NB4 (cell line): Measurements from ENCODE around the gene MAMLD1.

Experiments
- DNase-seq: peaks from one replicate; pipeline ENCODE4 v3.0.0; 2010; ENCODE audit warnings: low read depth
- H3K4me3 ChIP-seq: one replicate; pipeline ENCODE4 v1.5.1; 2011; ENCODE audit warnings: mild to moderate bottlenecking, low read depth, low read length, moderate library complexity
- MAX ChIP-seq: IDR thresholded peaks from 2 replicates; pipeline ENCODE4 v1.6.1; 2011; ENCODE audit warnings: low read depth, low read length
- MYC ChIP-seq: IDR thresholded peaks from 2 replicates; pipeline ENCODE4 v1.6.1; 2011; ENCODE audit warnings: low read depth, low read length
- POLR2A ChIP-seq: IDR thresholded peaks from 2 replicates; pipeline ENCODE4 v1.6.1; 2011; ENCODE audit warnings: mild to moderate bottlenecking; ENCODE audit not compliant: insufficient read length; ENCODE audit errors: extremely low read depth
- TF ChIP-seq, protein P1 (sequence below): IDR thresholded peaks from one replicate; pipeline ENCODE4 v1.5.1; 2012; ENCODE audit warnings: low read depth, low read length

The MAMLD1 gene

DNA sequence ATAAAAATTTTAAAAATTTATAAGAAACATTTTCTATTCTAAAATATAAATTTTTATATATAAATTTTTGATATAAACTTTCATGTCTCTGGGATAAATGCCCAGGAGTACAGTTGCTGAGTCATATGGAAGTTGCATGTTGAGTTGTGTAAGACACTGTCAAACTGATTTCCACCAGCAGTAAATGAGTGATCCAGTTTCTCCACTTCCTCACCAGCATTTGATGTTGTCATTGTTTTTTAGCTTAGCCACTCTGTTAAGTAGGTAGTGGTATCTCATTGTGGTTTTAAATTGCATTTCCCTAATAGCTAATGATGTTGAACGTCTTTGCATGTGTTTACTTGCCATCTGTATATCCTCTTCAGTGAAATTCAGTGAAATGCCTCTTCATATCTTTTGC is 66.5 kb downstream of the MAMLD1 start:
- DNase-seq, result peak; percentile 86

DNA sequence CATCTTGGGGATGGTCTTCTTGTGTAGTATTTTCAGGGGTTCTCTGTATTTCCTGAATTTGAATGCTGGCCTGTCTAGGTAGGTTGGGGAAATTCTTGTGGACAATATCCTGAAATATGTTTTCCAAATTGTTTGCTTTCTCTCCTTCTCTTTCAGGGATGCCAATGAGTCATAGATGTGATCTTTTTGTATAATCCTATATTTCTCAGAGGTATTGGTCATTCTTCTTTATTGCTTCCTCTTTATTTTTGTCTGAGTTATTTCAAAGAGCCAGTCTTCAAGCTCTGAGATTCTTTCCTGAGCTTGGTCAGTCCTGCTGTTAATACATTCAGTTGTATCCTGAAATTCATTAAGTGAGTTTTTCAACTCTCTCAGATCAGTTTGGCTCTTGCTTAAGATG is 73.1 kb downstream of the MAMLD1 start:
- TF ChIP-seq POLR2A (no peak), MYC (no peak), MAX (no peak)
- TF ChIP-seq, protein P1, sequence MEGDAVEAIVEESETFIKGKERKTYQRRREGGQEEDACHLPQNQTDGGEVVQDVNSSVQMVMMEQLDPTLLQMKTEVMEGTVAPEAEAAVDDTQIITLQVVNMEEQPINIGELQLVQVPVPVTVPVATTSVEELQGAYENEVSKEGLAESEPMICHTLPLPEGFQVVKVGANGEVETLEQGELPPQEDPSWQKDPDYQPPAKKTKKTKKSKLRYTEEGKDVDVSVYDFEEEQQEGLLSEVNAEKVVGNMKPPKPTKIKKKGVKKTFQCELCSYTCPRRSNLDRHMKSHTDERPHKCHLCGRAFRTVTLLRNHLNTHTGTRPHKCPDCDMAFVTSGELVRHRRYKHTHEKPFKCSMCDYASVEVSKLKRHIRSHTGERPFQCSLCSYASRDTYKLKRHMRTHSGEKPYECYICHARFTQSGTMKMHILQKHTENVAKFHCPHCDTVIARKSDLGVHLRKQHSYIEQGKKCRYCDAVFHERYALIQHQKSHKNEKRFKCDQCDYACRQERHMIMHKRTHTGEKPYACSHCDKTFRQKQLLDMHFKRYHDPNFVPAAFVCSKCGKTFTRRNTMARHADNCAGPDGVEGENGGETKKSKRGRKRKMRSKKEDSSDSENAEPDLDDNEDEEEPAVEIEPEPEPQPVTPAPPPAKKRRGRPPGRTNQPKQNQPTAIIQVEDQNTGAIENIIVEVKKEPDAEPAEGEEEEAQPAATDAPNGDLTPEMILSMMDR, result no peak
- no peak overlapping the region for H3K4me3 ChIP-seq
- no peak for DNase-seq

More for the DNA sequence above, 66.5 kb downstream of the MAMLD1 start:
- TF ChIP-seq MAX, result peak; percentile 39
- TF ChIP-seq MYC, result 0 out of 2 replicates have a peak, but pooled peaks have one; percentile 23
- TF ChIP-seq POLR2A, result no peak
- TF ChIP-seq, protein P1, result no peak
- H3K4me3 ChIP-seq, result no peak overlapping the region

DNA sequence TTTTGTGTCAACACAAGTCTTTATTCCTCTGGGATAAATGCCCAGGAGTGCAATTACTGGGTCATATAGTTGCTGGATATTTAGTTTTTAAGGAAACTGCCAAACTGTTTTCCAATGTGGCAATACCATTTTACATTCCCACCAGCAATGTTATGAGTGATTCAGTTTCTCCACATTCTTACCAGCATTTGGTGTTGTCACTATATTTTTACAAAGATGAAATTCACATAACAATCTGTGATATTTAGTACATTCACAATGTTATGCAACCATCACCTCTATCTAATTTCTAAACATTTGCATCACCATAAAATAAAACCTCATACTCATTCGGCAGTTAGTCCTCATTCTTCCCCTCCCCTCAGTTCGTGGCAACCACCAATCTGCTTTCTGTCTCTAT is 75.0 kb downstream of the MAMLD1 start:
- TF ChIP-seq POLR2A (no peak), MYC (no peak), MAX (no peak)
- TF ChIP-seq, protein P1, result no peak
- H3K4me3 ChIP-seq, result no peak overlapping the region
- DNase-seq, result no peak

- DNase-seq, result peak; percentile 4
- H3K4me3 ChIP-seq, result no peak overlapping the region
Observed at GRCh38 chrX:150446151-150446550, 83.0 kb downstream of the MAMLD1 start.

GRCh38 chrX:150446995-150447394 is 83.9 kb downstream of the MAMLD1 start:
- no peak overlapping the region for H3K4me3 ChIP-seq
- TF ChIP-seq MYC (no peak), MAX (no peak), POLR2A (no peak)
- TF ChIP-seq, protein P1, result no peak
- no peak for DNase-seq

More at GRCh38 chrX:150446151-150446550, 83.0 kb downstream of the MAMLD1 start:
- TF ChIP-seq, protein P1, result no peak
- TF ChIP-seq POLR2A (no peak), MYC (no peak), MAX (no peak)
